AG08396 (cell line): ENCODE measurements around the gene ZNF823.
A peak's percentile ranks its signal among the peaks of the same experiment; 100 is the strongest.
"Not testable (repeated sequence)": the region's sequence is repeated elsewhere in the genome, so short reads cannot be mapped to it uniquely, and the experiment has no call there.

Experiments
- DNase-seq: peaks from one replicate; pipeline ENCODE4 v3.0.0; 2012; ENCODE audit warnings: low spot score, mixed read lengths

The ZNF823 gene

DNA sequence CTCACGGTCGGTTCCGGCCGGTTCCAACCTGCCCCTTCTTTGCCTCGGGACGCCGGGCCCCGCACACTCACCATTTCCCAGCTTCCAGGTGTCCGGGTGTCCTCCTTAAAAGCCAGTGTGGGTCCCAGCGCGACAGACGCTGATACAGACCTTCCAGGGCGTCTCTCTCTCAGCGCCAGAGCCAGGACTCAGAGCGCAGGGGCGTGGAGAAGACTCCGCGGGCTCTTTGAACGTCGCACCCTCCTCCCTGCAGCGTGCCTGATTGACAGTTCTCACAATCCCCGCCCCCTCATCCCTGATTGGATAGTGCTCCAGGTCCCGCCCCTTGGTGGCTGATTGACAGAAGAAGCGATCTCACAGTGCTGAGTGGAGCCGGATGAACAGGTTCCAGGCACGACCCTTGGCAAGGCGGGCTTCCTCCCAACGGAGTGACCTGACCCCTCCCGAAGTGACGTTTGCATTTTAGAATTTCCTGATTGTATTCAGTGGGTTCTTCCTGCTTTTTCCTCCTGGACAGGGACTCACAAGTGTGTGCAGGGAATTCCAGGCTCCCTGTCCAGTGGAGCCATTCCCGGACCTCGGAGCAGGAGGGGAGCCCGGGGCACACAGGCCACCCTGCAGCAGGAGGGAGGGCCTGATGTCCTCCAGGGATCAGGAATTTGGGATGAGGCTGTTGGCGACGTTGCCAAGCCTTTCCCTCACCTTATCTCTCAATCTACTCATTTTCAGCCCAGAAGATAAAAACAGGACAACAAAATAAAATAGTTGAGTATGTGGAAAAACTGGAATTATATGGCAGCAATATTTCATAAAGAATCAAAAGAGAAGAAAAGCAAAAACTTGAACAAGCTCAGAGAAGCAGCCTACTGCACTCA, at the start of gene ZNF823:
Gene ZNF823 (minus strand): TSS at position 201 of the 875 bp plus-strand sequence. CDS start 127 bp downstream, at position 74.
- peak; percentile 97 for DNase-seq

DNA sequence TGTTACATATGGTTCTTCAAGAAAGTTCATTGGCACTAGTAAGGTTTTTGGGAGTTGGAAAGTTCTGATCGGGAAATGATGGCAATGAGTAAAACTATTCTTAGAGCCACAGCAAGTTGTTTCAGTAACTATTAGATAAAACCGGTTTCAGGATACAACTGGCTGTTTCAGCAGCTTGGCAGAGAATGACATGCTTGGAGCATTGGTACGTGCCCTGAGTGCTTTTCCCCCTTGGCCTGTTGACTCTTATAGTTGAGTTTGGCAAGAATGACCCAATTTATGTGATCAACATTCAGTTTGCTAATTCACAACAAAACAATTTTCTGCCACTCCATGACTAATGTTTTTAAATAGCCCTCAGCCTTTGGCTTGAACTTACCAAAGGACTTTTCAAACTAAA, 48.8 kb upstream of the ZNF823 start:
- DNase-seq: no peak

DNA sequence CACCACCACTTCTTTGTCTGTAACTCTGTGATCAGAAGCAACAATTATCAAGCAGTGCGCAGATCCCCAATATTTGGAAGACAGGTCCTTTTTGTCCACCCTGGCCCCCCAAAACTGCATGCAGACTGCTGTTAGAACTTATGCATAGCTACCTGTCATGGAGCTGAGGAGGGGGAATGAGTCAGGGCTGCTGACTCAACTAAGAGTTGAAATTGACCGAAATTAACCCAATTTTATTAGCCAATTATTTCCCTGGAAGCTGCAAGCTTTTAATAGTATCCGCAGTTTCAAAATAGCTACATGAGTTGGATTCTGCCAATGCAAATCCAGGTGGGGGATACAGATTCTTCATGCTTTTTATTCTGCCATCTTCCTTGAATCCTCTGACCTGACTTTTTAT, 45.6 kb upstream of the ZNF823 start:
- DNase-seq: no peak

DNA sequence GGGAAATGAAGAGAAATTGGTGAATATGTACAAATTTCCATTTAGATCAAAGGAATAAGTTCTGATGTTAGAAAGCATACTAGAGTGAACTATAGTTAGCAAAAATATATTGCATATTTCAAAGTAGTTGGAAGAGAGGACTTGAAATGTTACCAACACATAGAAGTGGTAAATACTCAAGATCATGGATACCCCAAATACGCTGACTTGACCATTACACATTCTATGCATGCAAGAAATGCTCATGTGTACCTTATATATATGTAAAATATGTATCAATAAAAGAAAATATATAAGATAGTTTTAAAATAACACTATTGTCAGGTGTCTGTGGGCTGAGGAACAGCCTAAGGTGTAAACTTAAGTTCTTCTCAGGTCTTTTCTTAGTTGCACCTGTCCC, 45.0 kb upstream of the ZNF823 start:
- no peak for DNase-seq

DNA sequence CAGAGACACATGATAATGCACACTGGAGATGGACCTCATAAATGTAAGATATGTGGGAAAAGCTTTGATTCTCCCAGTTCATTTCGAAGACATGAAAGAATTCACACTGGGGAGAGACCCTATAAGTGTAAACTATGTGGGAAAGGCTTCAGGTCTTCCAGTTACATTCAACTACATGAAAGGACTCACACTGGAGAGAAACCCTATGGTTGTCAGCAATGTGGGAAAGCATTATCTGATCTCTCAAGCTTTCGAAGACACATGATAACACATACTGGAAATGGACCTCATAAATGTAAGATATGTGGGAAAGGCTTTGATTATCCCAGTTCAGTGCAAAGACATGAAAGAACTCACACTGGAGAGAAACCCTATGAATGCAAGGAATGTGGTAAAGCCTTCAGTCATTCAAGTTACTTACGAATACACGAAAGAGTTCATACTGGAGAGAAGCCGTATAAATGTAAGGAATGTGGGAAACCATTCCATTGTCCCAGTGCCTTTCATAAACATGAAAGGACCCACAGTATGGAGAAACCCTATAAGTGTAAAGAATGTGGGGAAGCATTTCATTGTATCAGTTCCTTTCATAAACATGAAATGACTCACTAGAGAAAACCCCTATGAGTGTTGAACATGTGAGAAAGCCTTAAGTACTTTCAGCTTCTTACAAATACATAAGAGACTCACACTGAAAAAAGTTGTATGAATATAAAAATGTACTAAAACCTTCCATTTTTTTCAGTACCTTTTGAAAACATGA, 42.7 kb upstream of the ZNF823 start:
- no peak for DNase-seq

DNA sequence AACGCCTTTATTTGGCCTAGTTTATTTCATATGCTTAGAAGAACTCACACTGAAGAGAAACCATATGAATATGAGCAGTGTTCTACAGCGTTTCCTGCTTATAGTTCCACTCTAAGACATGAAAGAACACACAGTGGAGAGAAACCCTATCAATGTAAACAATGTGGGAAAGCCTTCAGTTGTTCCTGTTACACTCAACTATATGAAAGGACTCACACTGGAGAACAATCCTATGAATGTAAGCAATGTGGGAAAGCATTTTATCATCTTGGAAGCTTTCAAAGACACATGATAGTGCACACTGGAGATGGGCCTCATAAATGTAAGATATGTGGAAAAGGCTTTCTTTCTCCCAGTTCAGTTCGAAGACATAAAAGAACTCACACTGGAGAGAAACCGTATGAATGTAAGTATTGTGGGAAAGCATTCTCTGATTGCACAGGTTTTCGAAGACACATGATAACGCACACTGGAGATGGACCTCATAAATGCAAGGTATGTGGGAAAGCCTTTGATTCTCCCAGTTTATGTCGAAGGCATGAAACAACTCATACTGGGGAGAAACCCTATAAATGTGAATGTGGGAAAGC, 41.8 kb upstream of the ZNF823 start:
- no peak for DNase-seq

DNA sequence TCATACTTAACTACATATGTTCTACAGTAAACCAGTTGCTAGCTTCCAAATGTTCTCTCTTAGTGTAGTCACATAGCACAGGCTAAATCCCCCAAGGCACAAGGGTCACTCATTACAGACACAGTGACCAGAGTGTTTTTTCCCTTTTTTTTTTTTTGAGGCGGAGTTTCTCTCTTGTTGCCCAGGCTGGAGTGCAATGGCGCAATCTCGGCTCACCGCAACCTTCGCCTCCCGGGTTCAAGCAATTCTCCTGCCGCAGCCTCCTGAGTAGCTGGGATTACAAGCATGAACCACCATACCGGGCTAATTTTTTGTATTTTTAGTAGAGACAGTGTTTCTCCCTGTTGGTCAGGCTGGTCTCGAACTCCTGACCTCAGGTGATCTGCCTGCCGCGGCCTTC, 37.9 kb upstream of the ZNF823 start:
- not testable (repeated sequence) for DNase-seq

DNA sequence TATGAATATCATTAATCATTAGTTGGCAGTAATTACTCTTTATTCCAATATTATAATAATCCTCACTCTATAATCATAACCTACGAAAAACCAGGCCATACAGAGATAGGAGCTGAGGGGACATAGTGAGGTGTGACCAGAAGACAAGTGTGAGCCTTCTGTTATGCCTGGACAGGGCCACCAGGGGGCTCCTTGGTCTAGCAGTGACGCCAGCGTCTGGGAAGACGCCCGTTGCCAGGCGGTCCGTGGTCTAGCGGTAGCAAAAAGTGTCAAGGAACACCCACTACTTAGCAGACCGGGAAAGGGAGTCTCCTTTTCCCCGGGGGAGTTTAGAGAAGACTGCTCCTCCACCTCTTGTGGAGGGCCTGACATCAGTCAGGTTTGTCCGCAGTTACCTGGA, 32.8 kb upstream of the ZNF823 start:
- not testable (repeated sequence) for DNase-seq

DNA sequence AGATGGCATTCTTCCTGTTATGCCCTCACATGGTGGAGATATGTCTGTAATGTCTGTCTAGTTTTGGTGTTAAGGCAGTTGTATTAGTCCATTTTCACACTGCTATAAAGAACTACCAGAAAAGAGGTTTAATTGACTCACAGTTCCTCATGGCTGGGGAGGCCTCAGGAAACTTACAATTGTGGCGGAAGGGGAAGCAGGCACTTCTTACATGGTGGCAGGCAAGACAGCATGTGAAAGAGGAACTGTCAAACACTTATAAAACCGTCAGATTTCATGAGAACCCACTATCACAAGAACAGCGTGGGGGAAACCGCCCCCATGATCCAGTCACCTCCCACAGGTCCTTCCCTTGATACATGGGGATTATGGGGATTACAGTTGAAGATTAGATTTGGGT, 31.2 kb upstream of the ZNF823 start:
- DNase-seq: no peak

DNA sequence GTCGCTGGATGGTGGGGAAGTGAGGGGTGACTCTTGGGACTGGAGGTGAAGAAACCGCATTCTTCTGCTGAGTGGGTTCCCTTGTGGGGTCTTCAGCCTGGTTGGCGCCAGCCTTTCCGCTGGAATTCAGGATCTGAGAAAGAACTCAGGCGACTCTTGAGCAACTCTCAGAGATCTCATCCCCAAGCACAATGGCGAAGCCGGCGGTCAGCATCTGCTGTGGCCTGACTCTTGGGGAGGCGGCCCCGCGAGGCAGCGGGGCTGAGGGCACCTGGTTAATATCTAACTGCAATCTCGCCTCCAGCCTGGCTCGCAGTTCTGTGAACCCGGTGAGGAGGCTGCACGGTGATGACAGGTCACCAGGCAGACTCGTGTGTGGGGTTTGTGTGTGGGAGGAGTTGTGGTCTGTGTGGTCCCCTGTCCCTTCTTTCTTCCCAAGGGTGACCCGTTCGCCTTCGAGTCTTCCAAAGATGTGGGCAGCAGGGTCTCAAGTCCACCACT, 28.9 kb upstream of the ZNF823 start:
- peak; percentile 45 for DNase-seq

DNA sequence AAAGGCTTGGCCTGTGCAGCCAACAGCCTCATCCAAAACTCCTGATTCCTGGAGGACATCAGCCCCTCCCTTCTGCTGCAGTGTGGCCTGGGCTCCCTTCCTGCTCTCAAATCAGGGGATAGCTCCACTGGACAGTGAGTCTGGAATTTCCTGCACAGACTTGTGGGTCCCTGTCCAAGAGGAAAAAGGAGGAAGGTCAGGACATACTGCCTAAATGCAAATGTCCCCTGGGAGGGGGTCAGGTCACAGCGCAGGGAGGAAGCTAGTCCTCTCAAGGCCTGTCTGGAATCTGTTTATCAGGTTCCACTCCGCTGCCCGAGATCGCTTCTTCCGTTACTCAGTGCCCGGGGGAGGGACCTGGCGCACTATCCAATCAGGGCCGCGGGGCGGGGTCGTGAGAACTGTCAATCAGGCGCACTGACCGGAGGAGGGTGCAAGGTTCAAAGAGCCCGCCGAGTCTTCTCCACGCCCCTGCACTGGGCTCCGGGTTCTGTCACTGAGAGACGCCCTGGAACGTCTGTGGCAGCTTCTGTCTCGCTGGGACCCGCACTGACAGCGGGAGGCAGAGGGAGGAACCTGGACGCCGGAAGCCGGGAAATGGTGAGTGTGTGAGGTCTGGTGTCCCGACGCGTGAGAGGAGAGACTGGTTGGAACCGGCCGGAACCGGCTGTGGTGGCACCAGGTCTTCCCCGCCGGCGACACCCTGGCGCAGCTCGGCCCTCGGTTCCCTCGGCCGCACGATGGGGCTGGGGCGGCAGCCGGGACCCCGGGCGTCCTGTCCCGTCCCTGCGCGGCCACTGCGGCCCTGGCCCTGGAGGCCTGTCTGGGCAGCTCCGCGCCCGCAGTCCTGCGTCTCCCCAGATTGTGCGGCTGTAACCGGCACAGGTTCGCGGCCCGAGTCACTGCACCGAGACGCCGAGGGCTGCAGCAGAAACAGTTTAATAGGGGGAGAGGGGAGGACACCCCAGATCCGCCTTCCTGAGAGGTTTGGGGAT, 28.1 kb upstream of the ZNF823 start, which contains the start of gene ZNF441:
Gene ZNF441 (plus strand): TSS at position 404 of the 995 bp plus-strand sequence. CDS start 194 bp downstream, at position 598.
- peak; percentile 96 for DNase-seq

DNA sequence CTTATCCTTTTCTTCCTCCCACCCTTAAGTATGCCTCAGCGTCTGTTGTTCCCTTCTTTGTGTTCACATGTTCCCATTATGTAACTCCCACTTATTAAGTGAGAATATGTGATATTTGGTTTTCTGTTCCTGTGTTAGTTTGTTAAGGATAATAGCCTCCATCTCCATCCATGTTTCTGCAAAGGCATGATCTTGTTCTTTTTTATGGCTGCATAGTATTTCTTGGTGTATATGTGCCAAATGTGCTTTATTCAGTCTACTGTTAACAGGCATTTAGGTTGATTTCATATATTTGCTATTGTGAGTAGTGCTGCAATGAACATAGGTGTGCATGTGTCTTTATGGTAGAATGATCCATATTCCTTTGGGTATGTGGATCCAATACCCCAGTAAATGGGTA, 24.9 kb upstream of the ZNF823 start:
- DNase-seq: no peak

DNA sequence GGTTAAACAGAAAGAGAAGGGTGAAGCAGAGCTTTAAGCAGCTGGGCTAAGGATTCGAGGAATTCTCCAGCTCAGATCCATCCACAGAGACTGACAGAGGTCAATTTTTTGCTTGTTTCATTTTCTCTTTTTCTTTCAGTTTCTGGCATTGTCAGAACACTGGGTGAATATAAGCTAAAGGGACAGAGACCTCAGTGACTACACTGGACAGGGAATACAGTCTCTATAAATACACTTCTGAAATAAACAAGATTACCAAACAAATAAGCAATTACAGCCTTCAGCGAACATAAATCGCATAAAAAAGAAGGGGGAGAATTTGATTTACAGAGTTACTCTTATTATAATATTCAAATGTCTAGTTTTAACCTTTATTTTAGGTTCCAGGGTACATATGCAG, 24.4 kb upstream of the ZNF823 start:
- DNase-seq: no peak

DNA sequence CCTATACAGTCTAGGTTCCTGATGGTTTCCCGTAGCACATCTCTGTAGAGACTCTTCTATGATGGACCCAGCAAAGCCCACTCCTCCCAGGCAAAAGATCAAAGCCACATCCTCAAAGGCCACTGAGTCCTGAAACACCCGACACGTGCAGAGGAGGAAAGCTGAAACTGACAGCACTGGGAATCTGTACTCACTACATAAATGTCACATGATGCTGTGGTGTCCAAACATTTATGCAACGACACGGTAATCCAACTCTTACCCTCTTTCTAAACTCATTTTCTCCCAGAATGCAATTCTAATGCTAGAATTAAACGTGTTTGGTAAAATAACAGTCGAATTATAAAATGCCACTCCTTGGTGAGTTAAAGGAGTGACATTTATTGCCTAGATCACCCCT, 21.1 kb upstream of the ZNF823 start:
- no peak for DNase-seq

DNA sequence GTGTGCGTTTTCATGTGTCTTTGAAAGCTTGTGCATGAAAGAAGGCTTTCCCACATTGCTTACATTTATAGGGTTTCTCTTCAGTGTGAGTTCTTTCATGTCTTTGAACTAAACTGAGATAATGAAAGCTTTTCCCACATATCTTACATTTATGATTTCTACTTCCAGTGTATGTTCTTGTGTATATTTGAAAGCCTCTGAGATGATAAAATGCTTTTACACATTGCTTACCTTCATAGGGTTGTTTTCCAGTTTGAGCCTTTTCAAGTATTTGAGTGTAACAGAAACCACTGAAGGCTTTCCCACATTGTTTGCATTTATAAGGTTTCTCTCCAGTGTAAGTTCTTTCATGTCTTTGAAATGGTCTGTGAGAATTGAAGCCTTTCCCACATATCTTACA, 18.2 kb upstream of the ZNF823 start:
- no peak for DNase-seq

DNA sequence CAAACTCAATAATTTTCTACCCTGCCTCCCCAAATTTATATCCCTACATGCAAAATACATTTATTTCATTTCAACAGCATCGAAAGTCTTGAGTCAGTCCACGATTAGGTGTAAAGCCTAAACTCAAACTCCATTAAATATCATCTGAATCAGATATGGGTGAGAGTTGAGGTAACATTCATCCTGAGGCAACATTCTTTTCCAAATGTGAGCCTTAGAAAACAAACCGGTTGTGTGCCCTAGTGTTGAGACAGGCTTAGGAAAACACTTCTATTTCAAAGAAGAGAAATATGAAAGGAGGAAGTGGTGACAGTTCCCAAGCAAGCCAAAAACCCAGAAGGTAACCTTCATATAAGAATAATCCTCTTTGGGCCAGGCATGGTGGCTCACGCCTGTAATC, 15.9 kb upstream of the ZNF823 start:
- DNase-seq: no peak

DNA sequence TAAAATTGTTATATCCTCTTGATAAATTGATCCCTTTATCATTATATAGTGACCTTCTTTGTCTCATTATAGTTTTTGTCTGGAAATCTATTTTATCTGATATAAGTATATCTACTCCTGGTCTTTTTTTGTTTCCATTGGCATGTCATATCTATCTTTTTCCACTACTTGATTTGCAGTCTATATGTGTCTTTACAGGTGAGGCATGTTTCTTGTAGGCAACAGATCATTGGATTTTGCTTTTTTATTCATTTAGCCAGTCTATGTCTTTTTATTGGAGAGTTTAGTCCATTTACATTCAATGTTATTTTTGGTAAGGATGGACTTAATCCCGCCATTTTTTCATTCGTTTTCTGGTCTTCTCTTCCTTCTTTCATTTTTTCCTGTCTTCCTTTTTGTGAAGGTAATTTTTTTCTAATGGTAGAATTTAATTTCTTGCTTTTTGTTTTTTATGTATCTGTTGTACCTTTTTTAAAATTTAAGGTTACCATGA, 13.5 kb upstream of the ZNF823 start:
- no peak for DNase-seq

DNA sequence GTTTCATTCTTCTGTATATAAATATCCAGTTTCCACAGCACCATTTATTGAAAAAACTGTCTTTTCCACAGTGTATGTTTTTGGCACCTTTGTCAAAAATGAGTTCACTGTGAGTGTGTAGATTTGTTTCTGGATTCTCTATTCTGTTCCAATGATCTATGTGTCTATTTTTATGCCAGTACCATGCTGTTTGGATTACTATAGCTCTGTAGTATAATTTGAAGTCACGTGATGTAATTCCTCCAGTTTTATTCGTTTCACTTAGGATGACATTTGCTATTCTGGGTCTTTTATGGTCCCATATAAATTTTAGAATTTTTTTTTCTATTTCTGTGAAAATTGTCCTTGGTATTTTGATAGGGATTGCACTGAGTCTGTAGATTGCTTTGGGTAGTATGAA, 11.0 kb upstream of the ZNF823 start:
- DNase-seq: no peak

DNA sequence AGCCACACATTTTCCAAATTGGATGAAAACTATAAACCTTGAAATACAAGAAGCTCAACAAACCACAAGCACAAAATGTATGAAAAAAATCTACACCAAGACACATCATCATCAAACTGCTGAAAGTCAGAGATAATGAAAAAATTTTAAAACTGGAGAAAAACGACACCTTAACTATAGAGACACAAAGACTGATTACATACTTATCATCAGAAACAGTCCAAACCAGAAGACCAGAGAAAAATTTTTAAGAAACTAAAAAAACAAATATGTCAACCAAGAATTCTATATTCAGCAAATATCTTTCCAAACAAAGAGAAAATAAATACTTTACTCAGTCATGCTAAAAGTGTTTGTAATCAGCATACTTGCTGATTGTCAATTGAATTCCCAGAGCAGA, 8.5 kb upstream of the ZNF823 start:
- no peak for DNase-seq

DNA sequence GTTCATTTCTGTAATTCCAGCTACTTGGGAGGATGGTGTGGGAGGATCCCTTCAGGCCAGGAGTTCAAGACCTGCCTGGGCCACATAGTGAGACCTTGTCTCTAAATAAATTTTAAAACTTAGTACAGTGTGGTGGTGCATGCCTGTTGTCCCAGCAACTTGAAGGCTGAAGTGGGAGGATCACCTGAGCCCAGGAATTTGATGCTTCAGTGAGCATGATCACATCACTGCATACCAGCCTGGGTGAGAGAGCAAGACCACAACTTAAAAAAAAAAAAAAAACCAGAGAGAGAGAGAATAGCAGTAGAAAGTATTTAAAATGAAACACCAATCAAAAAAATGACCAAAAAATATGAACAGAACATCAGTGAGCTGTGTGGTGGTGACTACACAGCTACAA, 7.1 kb upstream of the ZNF823 start:
- no peak for DNase-seq
